Adrenal gland (tissue), 12 donors: ENCODE results near the gene IL31. TPM values are rescaled to one million over a fixed set of nuclear protein-coding genes. Genes with fewer than 3 reads are reported as not detected.

ENCODE experiments used
- DNase-seq, 7 donors: peaks; one replicate each; pipeline ENCODE4 v3.0.0-alpha.2; 2019 to 2020
- H3K27ac ChIP-seq, 5 donors: fragments of 200-600 bp; sonication (generic) in 4 of 5; 1 replicate in 3 of 5; 2 replicates in 2 of 5; pipeline versions ENCODE4 v1.5.1 to v1.8.0; 2016 to 2020; ENCODE audit warnings: mild to moderate bottlenecking in 1 of 5
- H3K27me3 ChIP-seq: fragments of 200-600 bp; 2 replicates; pipeline ENCODE4 v1.8.0; 2021
- H3K36me3 ChIP-seq, 2 donors: fragments of 200-600 bp; replicated peaks in 1 of 2; 1 replicate in 1 of 2; 2 replicates in 1 of 2; pipeline versions ENCODE4 v1.5.1 to v1.8.0; 2018 to 2022
- H3K4me1 ChIP-seq, 2 donors: fragments of 200-600 bp; replicated peaks in 1 of 2; 1 replicate in 1 of 2; 2 replicates in 1 of 2; pipeline versions ENCODE4 v1.5.1 to v1.8.0; 2018 to 2021
- H3K4me3 ChIP-seq, 4 donors: fragments of 200-600 bp; sonication (generic) in 3 of 4; one replicate each; pipeline ENCODE4 v1.5.1; 2016 to 2018
- H3K9me3 ChIP-seq, 3 donors: fragments of 200-600 bp; sonication (generic) in 1 of 3; replicated peaks in 1 of 3; 1 replicate in 2 of 3; 2 replicates in 1 of 3; pipeline versions ENCODE4 v1.5.1 to v1.8.0; 2016 to 2021
- CTCF ChIP-seq, 6 experiments: fragments of 450-650 bp in 4 of 6; fragments of 200-600 bp in 2 of 6; sonication (generic) in 1 of 6; IDR thresholded peaks; 1 replicate in 5 of 6; 2 replicates in 1 of 6; pipeline versions ENCODE4 v1.5.1 to v1.8.0; 2016 to 2021; ENCODE audit warnings: antibody characterized with exemption in 6 of 6, mild to moderate bottlenecking in 2 of 6, moderate library complexity in 1 of 6
- POLR2A ChIP-seq, 2 donors: fragments of 450-650 bp; IDR thresholded peaks; one replicate each; pipeline ENCODE4 v1.6.1; 2017; ENCODE audit warnings: antibody characterized with exemption in 2 of 2, mild to moderate bottlenecking in 2 of 2, moderate library complexity in 1 of 2
- WGBS, 4 donors: extraction: QIAGEN DNeasy Blood & Tissue Kit in 2 of 4; methylation state at CpG; one replicate each; pipeline versions ENCODE4 v1.1.5 to v1.1.7; 2013 to 2017; 5-methylcytosine and 5-hydroxymethylcytosine counted together
- intact Hi-C, 2 donors: fragments of 100-400 bp; cut with DNase I; formaldehyde crosslinking; loops; one replicate each; pipeline versions ENCODE4 v1.14.1 to v1.15.0; 2022 to 2023
- polyA plus RNA-seq, 3 donors: library from polyadenylated mRNA; stranded (reverse); fragments of 200-250 nt in 2 of 3; fragments of 350-450 nt in 1 of 3; fragmentation: Illumina TruSeq in 1 of 3; extraction: RNeasy Lipid Tissue Mini Kit (QIAGEN cat#74804) in 1 of 3; gene quantifications; one replicate each; pipeline ENCODE4 v1.2.3, GENCODE V29; 2013 to 2014
- total RNA-seq, 9 donors: library from RNA; depleted of rRNA in 4 of 9; stranded (reverse); fragments of >200 nt in 4 of 9; fragments of 120-200 nt in 1 of 9; fragmentation: NEBNext Ultra II Directional in 1 of 9; extraction: Animal tissue kit (Norgen Biotek cat#: 25700) in 1 of 9; gene quantifications; one replicate each; pipeline versions ENCODE4 v1.1.0 to v1.2.4, GENCODE V29; 2013 to 2023
- donor health status: healthy with polysubstance abuse.
- donor health status: Bipolar disorder and iron deficiency.
- donor health status: DM: yes; HTN: yes; CAD: no.
- donor health status: DM: no; HTN: no; CAD: no.
- donor health status: DM: no; HTN: no; CAD: no.
- donor health status: DM: yes; HTN: yes; CAD: no.

Gene IL31
- total and polyA plus RNA-seq, 12 donors, result not detected

- Histone ChIP-seq H3K27me3 (no peaks in the 10 kb centered on the region), H3K27ac (no peak overlapping the region), H3K4me3 (no peak overlapping the region), H3K9me3 (no peaks in the 10 kb centered on the region), H3K4me1 (no peaks in the 10 kb centered on the region), H3K36me3 (no peaks in the 10 kb centered on the region)
- peak; percentile 55 to 87 (median 67) for DNase-seq
- 61 to 64% (median 62%) methylated on average over 16 to 18 of the region's 18 CpGs for WGBS, 4 donors
- TF ChIP-seq CTCF (IDR thresholded peaks at IDR 0.05), result peak; percentile 56 to 80 (median 74)
- TF ChIP-seq POLR2A (IDR thresholded peaks at IDR 0.05), result no peak
- intact Hi-C loops, result no loop called here
Observed at GRCh38 chr12:122190842-122191668, 17.0 kb upstream of the IL31 start.

- Histone ChIP-seq H3K4me1 (no peaks in the 10 kb centered on the region), H3K27ac (no peak overlapping the region), H3K4me3 (no peak overlapping the region), H3K36me3 (no peaks in the 10 kb centered on the region), H3K9me3 (no peaks in the 10 kb centered on the region), H3K27me3 (no peaks in the 10 kb centered on the region)
- DNase-seq, result no peak
- 79 to 87% (median 82%) methylated on average over 22 to 34 of the region's 34 CpGs for WGBS, 4 donors
- intact Hi-C loops, result loop anchor here in 1 of 2 donors (10.0 kb wide), 1 partner anchor 135 kb away; no protein-coding TSS in a partner anchor
- TF ChIP-seq POLR2A (IDR thresholded peaks at IDR 0.05) (no peak), CTCF (IDR thresholded peaks at IDR 0.05) (no peak)
Observed at GRCh38 chr12:122189626-122190475, 15.8 kb upstream of the IL31 start.

- Histone ChIP-seq H3K27me3 (no peaks in the 10 kb centered on the region), H3K27ac (no peak overlapping the region), H3K9me3 (no peaks in the 10 kb centered on the region), H3K4me3 (no peak overlapping the region), H3K4me1 (no peaks in the 10 kb centered on the region), H3K36me3 (no peaks in the 10 kb centered on the region)
- no peak for DNase-seq
- intact Hi-C loops, result loop anchor here in 1 of 2 donors (10.0 kb wide), 1 partner anchor 133 kb away; no protein-coding TSS in a partner anchor
- WGBS, 4 donors, result 82 to 88% (median 84%) methylated on average over 8 to 12 of the region's 12 CpGs
- TF ChIP-seq POLR2A (IDR thresholded peaks at IDR 0.05) (no peak), CTCF (IDR thresholded peaks at IDR 0.05) (no peak)
Observed at GRCh38 chr12:122187466-122187865, 13.4 kb upstream of the IL31 start.

- TF ChIP-seq POLR2A (IDR thresholded peaks at IDR 0.05), result no peak
- no peak for TF ChIP-seq CTCF (IDR thresholded peaks at IDR 0.05)
Observed at GRCh38 chr12:122185494-122186082, 11.6 kb upstream of the IL31 start.

More at GRCh38 chr12:122185494-122186082, 11.6 kb upstream of the IL31 start:
- Histone ChIP-seq H3K27ac (no peak overlapping the region), H3K4me3 (no peak overlapping the region), H3K4me1 (no peaks in the 10 kb centered on the region), H3K27me3 (no peaks in the 10 kb centered on the region), H3K9me3 (no peaks in the 10 kb centered on the region), H3K36me3 (no peaks in the 10 kb centered on the region)
- no peak for DNase-seq
- 88 to 95% (median 90%) methylated on average over 6 to 10 of the region's 10 CpGs for WGBS, 4 donors
- intact Hi-C loops, result loop anchor here in 1 of 2 donors (10.0 kb wide), 1 partner anchor 131 kb away; no protein-coding TSS in a partner anchor
